Activated CD4-positive, CD25-positive, alpha-beta regulatory T cell (primary cell): ENCODE data around the gene TLE4.

ENCODE experiments used
- DNase-seq, 4 experiments: peaks; one replicate each; lab custom pipeline; 2025; lab: John Stamatoyannopoulos, UW

TLE4 gene

GRCh38 chr9:79691496-79691895 lies 119.7 kb downstream of the TLE4 start:
- no peak for DNase-seq

- no peak for DNase-seq
These were observed 121.2 kb downstream of the TLE4 start for GRCh38 chr9:79692857-79693571.

GRCh38 chr9:79693750-79694149 lies 122.0 kb downstream of the TLE4 start:
- DNase-seq = no peak

- no peak for DNase-seq
These were observed 122.4 kb downstream of the TLE4 start for GRCh38 chr9:79694208-79694607.

GRCh38 chr9:79694676-79695400 lies 123.1 kb downstream of the TLE4 start:
- DNase-seq = no peak

GRCh38 chr9:79695531-79696175 lies 123.9 kb downstream of the TLE4 start:
- no peak for DNase-seq

GRCh38 chr9:79698967-79699366 lies 127.2 kb downstream of the TLE4 start:
- no peak for DNase-seq

- no peak for DNase-seq
These were observed 127.7 kb downstream of the TLE4 start for GRCh38 chr9:79699479-79699878.

- DNase-seq = no peak
These were observed 129.0 kb downstream of the TLE4 start for GRCh38 chr9:79700607-79701360.

GRCh38 chr9:79701651-79702050 lies 129.9 kb downstream of the TLE4 start:
- no peak for DNase-seq

- no peak for DNase-seq
These were observed 133.9 kb downstream of the TLE4 start for GRCh38 chr9:79705704-79706103.

- no peak for DNase-seq
These were observed 134.7 kb downstream of the TLE4 start for GRCh38 chr9:79706512-79706911.

- no peak for DNase-seq
These were observed 135.8 kb downstream of the TLE4 start for GRCh38 chr9:79707589-79707988.

- DNase-seq = no peak
These were observed 136.8 kb downstream of the TLE4 start for GRCh38 chr9:79708541-79708940.

- DNase-seq = no peak
These were observed 138.2 kb downstream of the TLE4 start for GRCh38 chr9:79709743-79710674.

GRCh38 chr9:79711874-79712273 lies 140.1 kb downstream of the TLE4 start:
- no peak for DNase-seq

- DNase-seq = no peak
These were observed 147.3 kb downstream of the TLE4 start for GRCh38 chr9:79719021-79719420.

- DNase-seq = no peak
These were observed 148.2 kb downstream of the TLE4 start for GRCh38 chr9:79719989-79720388.

- DNase-seq = no peak
These were observed 159.6 kb downstream of the TLE4 start for GRCh38 chr9:79731171-79731890.

- no peak for DNase-seq
These were observed 163.4 kb downstream of the TLE4 start for GRCh38 chr9:79735023-79735779.
